H1 (cell line): ENCODE data around the gene GFOD1. TPM values are rescaled to one million over a fixed set of nuclear protein-coding genes. Genes with fewer than 3 reads are reported as not detected.

ENCODE experiments used
- CTCF ChIA-PET: fragments of 300-600 bp; sonication (Branson Sonifier 250); formaldehyde crosslinking; loops from one replicate; lab custom pipeline; 2021; ENCODE audit not compliant: partially characterized antibody; lab: Charles Lee
- POLR2A ChIA-PET: fragments of 300-600 bp; sonication (Branson Sonifier 250); formaldehyde crosslinking; loops from one replicate; lab custom pipeline; 2021; ENCODE audit warnings: inconsistent platforms; ENCODE audit not compliant: partially characterized antibody; lab: Charles Lee
- DNase-seq, 2 experiments: peaks; one replicate each; pipeline versions ENCODE4 v3.0.0 to v3.0.0-alpha.2; 2010 to 2022; ENCODE audit warnings: low spot score in 2 of 2, low read depth in 1 of 2, mixed read lengths in 1 of 2
- FAIRE-seq: peaks from 2 replicates; lab custom pipeline; 2011; peaks lifted over from hg19 to GRCh38; lab: Jason Lieb, UNC
- H2AFZ ChIP-seq: 2 replicates; pipeline ENCODE4 v1.8.1; 2012; ENCODE audit warnings: low read length, inconsistent platforms
- H2AK5ac ChIP-seq: 2 replicates; pipeline ENCODE4 v1.6.1; 2013; ENCODE audit warnings: low read depth, low read length
- H2BK120ac ChIP-seq: replicated peaks from 2 replicates; pipeline ENCODE3; 2013; ENCODE audit warnings: low read depth, low read length, inconsistent platforms
- H2BK12ac ChIP-seq: 2 replicates; pipeline ENCODE4 v1.6.1; 2013; ENCODE audit warnings: low read depth, low read length
- H2BK15ac ChIP-seq: 2 replicates; pipeline ENCODE4 v1.6.1; 2013; ENCODE audit warnings: low read length
- H2BK20ac ChIP-seq: 2 replicates; pipeline ENCODE4 v1.6.1; 2013; ENCODE audit warnings: low read length
- H2BK5ac ChIP-seq: 2 replicates; pipeline ENCODE4 v1.6.1; 2013; ENCODE audit warnings: low read depth, low read length
- H3K14ac ChIP-seq: 2 replicates; pipeline ENCODE4 v1.6.1; 2013; ENCODE audit warnings: inconsistent platforms; ENCODE audit not compliant: insufficient read length
- H3K18ac ChIP-seq: 2 replicates; pipeline ENCODE4 v1.6.1; 2013; ENCODE audit warnings: low read length; ENCODE audit errors: extremely low read depth
- H3K23ac ChIP-seq: 2 replicates; pipeline ENCODE4 v1.6.1; 2013; ENCODE audit warnings: inconsistent platforms; ENCODE audit not compliant: insufficient read length
- H3K23me2 ChIP-seq: 2 replicates; pipeline ENCODE4 v1.6.1; 2013; ENCODE audit warnings: low read depth, low read length
- H3K27ac ChIP-seq: 2 replicates; pipeline ENCODE4 v1.6.1; 2011; ENCODE audit warnings: low read depth, low read length, inconsistent platforms
- H3K27me3 ChIP-seq, 4 experiments: replicated peaks in 1 of 4; 1 replicate in 1 of 4; 2 replicates in 3 of 4; pipeline versions ENCODE4 v1.6.1 to v1.8.1; 2011 to 2013; ENCODE audit warnings: low read length in 3 of 4, mild to moderate bottlenecking in 3 of 4, inconsistent platforms in 2 of 4, mixed read lengths in 2 of 4, moderate library complexity in 1 of 4; ENCODE audit not compliant: control insufficient read depth in 3 of 4, insufficient read depth in 3 of 4; ENCODE audit errors: extremely low read depth in 1 of 4
- H3K36me3 ChIP-seq, 4 experiments: 2 replicates each; pipeline versions ENCODE4 v1.6.1 to v1.8.1; 2011 to 2013; ENCODE audit warnings: mild to moderate bottlenecking in 4 of 4, low read length in 3 of 4, moderate library complexity in 2 of 4, control low read depth in 1 of 4, inconsistent platforms in 1 of 4; ENCODE audit not compliant: insufficient read depth in 4 of 4, control insufficient read depth in 2 of 4
- H3K4ac ChIP-seq: replicated peaks from 2 replicates; pipeline ENCODE3; 2013; ENCODE audit warnings: low read length, low read depth, mixed read lengths, inconsistent platforms; ENCODE audit not compliant: insufficient read length
- H3K4me1 ChIP-seq, 4 experiments: replicated peaks in 1 of 4; 1 replicate in 1 of 4; 2 replicates in 3 of 4; pipeline versions ENCODE4 v1.6.1 to v1.8.1; 2011 to 2013; ENCODE audit warnings: low read length in 3 of 4, inconsistent platforms in 2 of 4, mixed read lengths in 1 of 4; ENCODE audit not compliant: insufficient read depth in 4 of 4, control insufficient read depth in 3 of 4
- H3K4me2 ChIP-seq, 2 experiments: 2 replicates each; pipeline versions ENCODE4 v1.6.1 to v1.8.1; 2011 to 2013; ENCODE audit warnings: low read depth in 2 of 2, low read length in 2 of 2, control low read depth in 1 of 2, inconsistent platforms in 1 of 2, mild to moderate bottlenecking in 1 of 2; ENCODE audit not compliant: insufficient read depth in 1 of 2
- H3K4me3 ChIP-seq, 4 experiments: fragments of 200-600, 300-600 bp in 1 of 4; sonication (generic), shearing (Covaris generic), sonication (Bioruptor Twin) in 1 of 4; 2 replicates each; pipeline versions ENCODE4 v1.5.1 to v1.8.1; 2011 to 2016; ENCODE audit warnings: low read length in 4 of 4, low read depth in 3 of 4, control low read depth in 2 of 4, inconsistent platforms in 2 of 4, mild to moderate bottlenecking in 2 of 4, mixed read lengths in 1 of 4, moderate library complexity in 1 of 4; ENCODE audit not compliant: insufficient read depth in 2 of 4; ENCODE audit errors: extremely low read depth in 1 of 4
- H3K56ac ChIP-seq: replicated peaks from 2 replicates; pipeline ENCODE3; 2013; ENCODE audit warnings: low read depth, mild to moderate bottlenecking, mixed read lengths, low read length, inconsistent platforms; ENCODE audit not compliant: insufficient read length
- H3K79me1 ChIP-seq: 2 replicates; pipeline ENCODE4 v1.6.1; 2013; ENCODE audit warnings: low read depth, low read length, control low read depth
- H3K79me2 ChIP-seq, 2 experiments: 2 replicates each; pipeline versions ENCODE4 v1.6.1 to v1.8.1; 2012 to 2013; ENCODE audit warnings: low read length in 2 of 2, mild to moderate bottlenecking in 2 of 2, inconsistent platforms in 1 of 2; ENCODE audit not compliant: insufficient read depth in 2 of 2, control insufficient read depth in 1 of 2
- H3K9ac ChIP-seq, 4 experiments: replicated peaks in 1 of 4; 1 replicate in 1 of 4; 2 replicates in 3 of 4; pipeline versions ENCODE4 v1.6.1 to v1.8.1; 2011 to 2013; ENCODE audit warnings: low read depth in 3 of 4, low read length in 3 of 4, control low read depth in 2 of 4, mild to moderate bottlenecking in 2 of 4, moderate library complexity in 2 of 4, inconsistent platforms in 1 of 4; ENCODE audit errors: extremely low read depth in 1 of 4
- H3K9me3 ChIP-seq, 2 experiments: 2 replicates each; pipeline versions ENCODE4 v1.6.1 to v1.8.1; 2012 to 2013; ENCODE audit warnings: mild to moderate bottlenecking in 2 of 2, moderate library complexity in 2 of 2, control low read depth in 1 of 2, inconsistent platforms in 1 of 2, low read depth in 1 of 2, low read length in 1 of 2, mixed read lengths in 1 of 2; ENCODE audit not compliant: insufficient read depth in 2 of 2
- H4K20me1 ChIP-seq, 2 experiments: replicated peaks in 1 of 2; 2 replicates each; pipeline versions ENCODE3 to v1.8.1; 2011 to 2013; ENCODE audit warnings: inconsistent platforms in 2 of 2, low read length in 2 of 2, mild to moderate bottlenecking in 1 of 2; ENCODE audit not compliant: insufficient read depth in 2 of 2, control insufficient read depth in 1 of 2
- H4K5ac ChIP-seq: 2 replicates; pipeline ENCODE4 v1.6.1; 2013; ENCODE audit warnings: low read length, low read depth, mixed read lengths, inconsistent platforms; ENCODE audit not compliant: insufficient read length
- H4K8ac ChIP-seq: 2 replicates; pipeline ENCODE4 v1.8.0; 2013; ENCODE audit warnings: mild to moderate bottlenecking, moderate library complexity, low read length, inconsistent platforms; ENCODE audit not compliant: insufficient read depth; ENCODE audit errors: extremely low read depth
- H4K91ac ChIP-seq: replicated peaks from 2 replicates; pipeline ENCODE3; 2013; ENCODE audit warnings: low read length, mixed read lengths, inconsistent platforms; ENCODE audit not compliant: insufficient read length
- ATF3 ChIP-seq: IDR thresholded peaks from 2 replicates; pipeline ENCODE4 v1.6.1; 2011; ENCODE audit warnings: low read depth, mild to moderate bottlenecking, low read length; ENCODE audit not compliant: insufficient read depth
- RAD21 ChIP-seq, 2 experiments: IDR thresholded peaks in 1 of 2; conservative IDR thresholded peaks in 1 of 2; 2 replicates each; pipeline ENCODE4 v1.6.1; 2011; ENCODE audit warnings: low read depth in 2 of 2, low read length in 2 of 2, improper control_type of control experiment in 1 of 2, inconsistent platforms in 1 of 2, mild to moderate bottlenecking in 1 of 2, moderate library complexity in 1 of 2
- WGBS, 2 experiments: shearing (Covaris generic) in 1 of 2; methylation state at CpG; one replicate each; pipeline versions ENCODE4 v1.1.6 to v1.1.7; 2013 to 2015; ENCODE audit warnings: low lambda C conversion rate in 2 of 2, mixed read lengths in 2 of 2, inconsistent platforms in 1 of 2, low coverage in 1 of 2, missing lambda C conversion rate in 1 of 2; ENCODE audit not compliant: insufficient replicate concordance in 2 of 2, insufficient coverage in 1 of 2, insufficient read length in 1 of 2; ENCODE audit errors: extremely low coverage in 1 of 2, missing lambda C conversion rate in 1 of 2; 5-methylcytosine and 5-hydroxymethylcytosine counted together
- polyA plus RNA-seq, 7 experiments: library from polyadenylated mRNA; depleted of rRNA in 3 of 7; stranded (reverse) in 5 of 7; unstranded in 2 of 7; fragments of >200 nt in 5 of 7; fragments of 200-250 nt in 2 of 7; gene quantifications; 1 replicate in 5 of 7; 2 replicates in 1 of 7; 4 replicates in 1 of 7; pipeline versions ENCODE4 v1.2.1 to v1.2.3, GENCODE V29; 2011 to 2013; ENCODE audit warnings: missing spikeins in 2 of 7, mixed read lengths in 2 of 7
- total RNA-seq: library from RNA; stranded (reverse); fragmentation: NEBNext Ultra II Directional; extraction: Animal tissue kit (Norgen Biotek cat#: 25700); gene quantifications from 2 replicates; pipeline ENCODE4 v1.2.1, GENCODE V29; 2021

GFOD1 gene
- total and polyA plus RNA-seq, 2 of the 8 experiments (the other 6 are each of a cell fraction or from before 2014, with no cell fraction given) = 2.5 to 8.8 TPM

GRCh38 chr6:13526727-13527670 lies 39.6 kb upstream of the GFOD1 start:
- Histone ChIP-seq H3K36me3 (no peaks in the 10 kb centered on the region), H3K4me3 (no peak overlapping the region), H2AFZ (no peak overlapping the region), H3K18ac (no peak overlapping the region), H2BK20ac (no peak overlapping the region), H3K27ac (no peak overlapping the region), H4K8ac (no peak overlapping the region), H2BK12ac (0 out of 2 replicates have a peak overlapping the region, but pooled peaks have one; percentile 39), H2BK120ac (no peak overlapping the region), H3K79me2 (no peaks in the 10 kb centered on the region), H3K4me2 (no peak overlapping the region), H3K14ac (no peak overlapping the region), H3K56ac (no peak overlapping the region), H2BK5ac (no peak overlapping the region), H4K20me1 (no peaks in the 10 kb centered on the region), H3K9ac (no peak overlapping the region), H4K5ac (no peak overlapping the region), H4K91ac (no peak overlapping the region), H3K4me1 (peaks cover 0 to 8% (median 2%) of the 10 kb centered on the region in 4 experiments; a peak in 3 of 7 replicates), H3K4ac (no peak overlapping the region), H3K23ac (no peak overlapping the region), H3K23me2 (no peaks in the 10 kb centered on the region; the same call in 1 of the 2 replicates), H3K79me1 (no peaks in the 10 kb centered on the region), H3K27me3 (no peaks in the 10 kb centered on the region), H2AK5ac (no peak overlapping the region), H2BK15ac (no peak overlapping the region), H3K9me3 (no peaks in the 10 kb centered on the region)
- FAIRE-seq (no peak), DNase-seq (peak in 1 of 2 experiments; percentile 44)
- CTCF ChIA-PET = interaction anchor here (0.6 to 1.0 kb wide), 4 partner anchors 14 to 647 kb away, joined by 3 to 5 read pairs (median 3); no protein-coding TSS in a partner anchor
- 82% methylated on average over 17 of the region's 17 CpGs; no CpG with 5 or more reads in 1 of the 2 experiments for WGBS, 2 experiments
- POLR2A ChIA-PET = no interaction called here
- TF ChIP-seq ATF3 = no peak
- TF ChIP-seq RAD21 (IDR thresholded peaks at IDR 0.05 in 1 of 2, conservative IDR thresholded peaks at IDR 0.05 in 1 of 2; ENCODE audit: low read depth in 2 of 2, low read length in 2 of 2) = 0 out of 4 replicates have a peak, but pooled peaks of 1 of the 2 experiments have one; percentile 6
- TF ChIP-seq, all 59 proteins: peak for 1
